Measurements from ENCODE around the gene GSDME. TPM values are rescaled to one million over a fixed set of nuclear protein-coding genes. Genes with fewer than 3 reads are reported as not detected.

Gene GSDME
- total and polyA plus RNA-seq, 4 experiments from 2014 or later: 0.46 to 1.7 (median 0.92) TPM

- no peaks in the 10 kb centered on the region for H3K27me3 ChIP-seq (ENCODE audit: insufficient read depth, low read length)
- Mint-ChIP-seq H3K9me3 (peaks cover 0 to 4% (median 0%) of the 10 kb centered on the region in 8 donors), H3K4me3 (peak overlapping the region in 1 of 8 donors; percentile 67), H3K36me3 (peaks cover 0 to 3% of the 10 kb centered on the region in 2 donors), H3K27ac (no peak overlapping the region), H3K27me3 (peaks cover 3 to 15% of the 10 kb centered on the region in 2 donors), H3K4me1 (peaks cover 6 to 23% (median 20%) of the 10 kb centered on the region in 4 donors)
- intact Hi-C loops (cut with micrococcal nuclease): no loop called here
- no peaks in the 10 kb centered on the region for H3K9me3 ChIP-seq (ENCODE audit: control insufficient read depth in 1 of 2, low read length in 2 of 2)
- no peak for DNase-seq
- no peak overlapping the region for H3K4me3 ChIP-seq (ENCODE audit: low read length in 2 of 2)
- CTCF ChIA-PET (ENCODE audit: partially characterized antibody): no interaction called here
- POLR2A ChIA-PET (ENCODE audit: partially characterized antibody): no interaction called here
- H3K4me1 ChIP-seq (ENCODE audit: insufficient read depth, low read length): peaks cover 11% of the 10 kb centered on the region
- no peak overlapping the region for H3K27ac ChIP-seq (ENCODE audit: low read depth, low read length)
- no peaks in the 10 kb centered on the region for H3K36me3 ChIP-seq (ENCODE audit: insufficient read depth, low read length)
These were observed 29.2 kb downstream of the GSDME start for GRCh38 chr7:24728121-24728500.

- peaks cover 11% of the 10 kb centered on the region for H3K4me1 ChIP-seq (ENCODE audit: insufficient read depth, low read length)
- H3K27ac Mint-ChIP-seq: no peak overlapping the region
- intact Hi-C loops (cut with micrococcal nuclease): no loop called here
- H3K4me3 ChIP-seq (ENCODE audit: low read length in 2 of 2): no peak overlapping the region
- H3K27me3 ChIP-seq (ENCODE audit: insufficient read depth, low read length): no peaks in the 10 kb centered on the region
- H3K36me3 Mint-ChIP-seq: peaks cover 0 to 3% of the 10 kb centered on the region in 2 donors
- no peaks in the 10 kb centered on the region for H3K9me3 ChIP-seq (ENCODE audit: control insufficient read depth in 1 of 2, low read length in 2 of 2)
- H3K9me3 Mint-ChIP-seq: peaks cover 0 to 4% (median 0%) of the 10 kb centered on the region in 8 donors
- peaks cover 6 to 23% (median 20%) of the 10 kb centered on the region in 4 donors for H3K4me1 Mint-ChIP-seq
- H3K27ac ChIP-seq (ENCODE audit: low read depth, low read length): no peak overlapping the region
- DNase-seq: no peak
- no peaks in the 10 kb centered on the region for H3K36me3 ChIP-seq (ENCODE audit: insufficient read depth, low read length)
- POLR2A ChIA-PET (ENCODE audit: partially characterized antibody): no interaction called here
- peak overlapping the region in 1 of 8 donors; percentile 30 for H3K4me3 Mint-ChIP-seq
- CTCF ChIA-PET (ENCODE audit: partially characterized antibody): no interaction called here
- peaks cover 3 to 15% of the 10 kb centered on the region in 2 donors for H3K27me3 Mint-ChIP-seq
These were observed 29.8 kb downstream of the GSDME start for GRCh38 chr7:24727154-24728120.

DNA sequence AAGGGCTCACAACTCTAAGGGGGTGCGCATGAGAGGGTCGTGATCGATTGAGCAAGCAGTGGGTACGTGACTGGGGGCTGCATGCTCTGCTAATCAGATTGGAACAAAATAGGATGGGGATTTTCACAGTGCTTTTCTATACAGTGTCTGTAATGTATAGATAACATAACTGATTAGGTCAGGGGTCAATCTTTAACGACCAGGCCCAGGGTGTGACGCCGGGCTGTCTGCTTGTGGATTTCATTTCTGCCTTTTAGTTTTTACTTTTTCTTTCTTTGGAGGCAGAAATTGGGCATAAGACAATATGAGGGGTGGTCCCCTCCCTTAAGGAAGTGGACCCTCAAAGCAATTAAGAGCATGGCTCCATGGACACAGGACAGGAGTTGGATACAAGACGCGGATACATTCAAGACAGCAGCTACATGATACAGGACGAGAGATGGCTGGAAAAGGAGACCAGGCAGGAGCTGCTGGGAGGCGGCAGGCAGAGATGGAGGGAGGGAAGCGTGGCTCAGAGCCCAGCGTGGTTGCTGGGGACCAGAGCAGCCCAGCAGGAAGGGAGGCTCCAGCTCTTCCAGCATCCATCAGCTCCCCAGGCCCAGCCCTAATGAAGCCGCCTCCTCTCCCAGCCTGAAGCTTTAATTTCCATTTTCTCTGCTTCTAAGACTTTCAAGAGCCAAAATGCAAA, 31.6 kb downstream of the GSDME start:
- Histone ChIP-seq H3K4me3 (ENCODE audit: low read length in 2 of 2) (no peak overlapping the region), H3K9me3 (ENCODE audit: control insufficient read depth in 1 of 2, low read length in 2 of 2) (no peaks in the 10 kb centered on the region), H3K27ac (ENCODE audit: low read depth, low read length) (no peak overlapping the region), H3K36me3 (ENCODE audit: insufficient read depth, low read length) (no peaks in the 10 kb centered on the region), H3K27me3 (ENCODE audit: insufficient read depth, low read length) (no peaks in the 10 kb centered on the region), H3K4me1 (ENCODE audit: insufficient read depth, low read length) (peaks cover 11% of the 10 kb centered on the region)
- Mint-ChIP-seq H3K36me3 (peaks cover 0 to 3% of the 10 kb centered on the region in 2 donors), H3K4me3 (no peak overlapping the region), H3K4me1 (peaks cover 6 to 23% (median 20%) of the 10 kb centered on the region in 4 donors), H3K27ac (no peak overlapping the region), H3K9me3 (peaks cover 0 to 1% (median 0%) of the 10 kb centered on the region in 8 donors), H3K27me3 (peaks cover 0 to 13% of the 10 kb centered on the region in 2 donors)
- ChIA-PET CTCF (ENCODE audit: partially characterized antibody) (no interaction called here), POLR2A (ENCODE audit: partially characterized antibody) (no interaction called here)
- intact Hi-C loops (cut with micrococcal nuclease): no loop called here
- DNase-seq: no peak

GRCh38 chr7:24724451-24725190, 32.6 kb downstream of the GSDME start:
- Mint-ChIP-seq H3K27ac (no peak overlapping the region), H3K4me3 (no peak overlapping the region), H3K36me3 (peaks cover 0 to 3% of the 10 kb centered on the region in 2 donors), H3K9me3 (peaks cover 0 to 1% (median 0%) of the 10 kb centered on the region in 8 donors), H3K27me3 (peaks cover 0 to 11% of the 10 kb centered on the region in 2 donors), H3K4me1 (peaks cover 6 to 23% (median 20%) of the 10 kb centered on the region in 4 donors)
- POLR2A ChIA-PET (ENCODE audit: partially characterized antibody): no interaction called here
- CTCF ChIA-PET (ENCODE audit: partially characterized antibody): interaction anchor here (0.7 kb wide), 1 partner anchor 18 kb away, joined by 3 read pairs; no protein-coding TSS in a partner anchor
- Histone ChIP-seq H3K4me3 (ENCODE audit: low read length in 2 of 2) (no peak overlapping the region), H3K27me3 (ENCODE audit: insufficient read depth, low read length) (no peaks in the 10 kb centered on the region), H3K4me1 (ENCODE audit: insufficient read depth, low read length) (peaks cover 11% of the 10 kb centered on the region), H3K27ac (ENCODE audit: low read depth, low read length) (no peak overlapping the region), H3K9me3 (ENCODE audit: control insufficient read depth in 1 of 2, low read length in 2 of 2) (no peaks in the 10 kb centered on the region), H3K36me3 (ENCODE audit: insufficient read depth, low read length) (no peaks in the 10 kb centered on the region)
- intact Hi-C loops (cut with micrococcal nuclease): no loop called here
- no peak for DNase-seq

DNA sequence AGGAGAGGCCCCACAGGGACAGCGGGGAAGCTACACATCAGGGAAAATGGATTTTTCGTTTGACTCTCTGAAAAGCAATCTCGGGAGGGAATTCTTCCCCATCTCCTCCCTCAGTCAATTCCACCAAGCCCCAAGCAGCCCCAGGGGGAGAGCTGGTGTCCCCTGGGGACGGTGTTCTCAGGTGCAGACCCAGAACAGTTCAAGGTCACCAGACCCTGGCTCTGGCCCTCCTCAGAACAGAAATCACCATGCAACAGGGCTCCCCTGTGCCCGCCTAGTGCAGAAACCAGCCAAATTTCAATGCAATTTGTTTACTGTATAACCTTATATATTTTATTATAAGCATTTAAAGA, 34.1 kb downstream of the GSDME start:
- Mint-ChIP-seq H3K27ac (no peak overlapping the region), H3K4me3 (no peak overlapping the region), H3K4me1 (peaks cover 4 to 12% (median 11%) of the 10 kb centered on the region in 4 donors), H3K36me3 (peaks cover 0 to 3% of the 10 kb centered on the region in 2 donors), H3K27me3 (peaks cover 0 to 9% of the 10 kb centered on the region in 2 donors), H3K9me3 (peaks cover 0 to 1% (median 0%) of the 10 kb centered on the region in 8 donors)
- DNase-seq: no peak
- no peak overlapping the region for H3K27ac ChIP-seq (ENCODE audit: low read depth, low read length)
- POLR2A ChIA-PET (ENCODE audit: partially characterized antibody): no interaction called here
- intact Hi-C loops (cut with micrococcal nuclease): no loop called here
- no peaks in the 10 kb centered on the region for H3K27me3 ChIP-seq (ENCODE audit: insufficient read depth, low read length)
- no peaks in the 10 kb centered on the region for H3K36me3 ChIP-seq (ENCODE audit: insufficient read depth, low read length)
- H3K4me3 ChIP-seq (ENCODE audit: low read length in 2 of 2): no peak overlapping the region
- CTCF ChIA-PET (ENCODE audit: partially characterized antibody): no interaction called here
- H3K9me3 ChIP-seq (ENCODE audit: control insufficient read depth in 1 of 2, low read length in 2 of 2): no peaks in the 10 kb centered on the region
- peaks cover 2% of the 10 kb centered on the region for H3K4me1 ChIP-seq (ENCODE audit: insufficient read depth, low read length)

GRCh38 chr7:24722386-24723177, 34.7 kb downstream of the GSDME start:
- Histone ChIP-seq H3K4me3 (ENCODE audit: low read length in 2 of 2) (no peak overlapping the region), H3K4me1 (ENCODE audit: insufficient read depth, low read length) (no peaks in the 10 kb centered on the region), H3K27me3 (ENCODE audit: insufficient read depth, low read length) (no peaks in the 10 kb centered on the region), H3K9me3 (ENCODE audit: control insufficient read depth in 1 of 2, low read length in 2 of 2) (no peaks in the 10 kb centered on the region), H3K27ac (ENCODE audit: low read depth, low read length) (no peak overlapping the region), H3K36me3 (ENCODE audit: insufficient read depth, low read length) (no peaks in the 10 kb centered on the region)
- peaks cover 0 to 9% of the 10 kb centered on the region in 2 donors for H3K27me3 Mint-ChIP-seq
- H3K27ac Mint-ChIP-seq: no peak overlapping the region
- H3K9me3 Mint-ChIP-seq: peaks cover 0 to 1% (median 0%) of the 10 kb centered on the region in 8 donors
- no peak for DNase-seq
- H3K4me3 Mint-ChIP-seq: no peak overlapping the region
- intact Hi-C loops (cut with micrococcal nuclease): no loop called here
- ChIA-PET CTCF (ENCODE audit: partially characterized antibody) (no interaction called here), POLR2A (ENCODE audit: partially characterized antibody) (no interaction called here)
- peaks cover 2 to 8% (median 6%) of the 10 kb centered on the region in 4 donors for H3K4me1 Mint-ChIP-seq
- H3K36me3 Mint-ChIP-seq: peaks cover 0 to 3% of the 10 kb centered on the region in 2 donors

Measured in CD4-positive, alpha-beta memory T cell (primary cell).